Left lobe of liver (tissue), 2 donors: ENCODE measurements around the gene NPY1R. TPM values are rescaled to one million over a fixed set of nuclear protein-coding genes. Genes with fewer than 3 reads are reported as not detected.

Source experiments
- ATAC-seq: fragments of 200-7000 bp; cut with Tn5 transposase; one replicate; pipeline ENCODE4 v1.9.1; 2020; ENCODE audit warnings: mild to moderate bottlenecking, moderate library complexity
- DNase-seq: peaks from one replicate; pipeline ENCODE4 v3.0.0-alpha.2; 2020; ENCODE audit warnings: low spot score
- total RNA-seq: library from RNA; stranded (reverse); gene quantifications from one replicate; pipeline ENCODE4 v1.2.1, GENCODE V29; 2021
- donor health status: DM: no; HTN: no; CAD: no; lungs with moderate emphysema.
- donor health status: DM: no; HTN: yes; CAD: no.

Gene NPY1R
- total RNA-seq, 1 donor from 2014 or later: 3.2 TPM

DNA sequence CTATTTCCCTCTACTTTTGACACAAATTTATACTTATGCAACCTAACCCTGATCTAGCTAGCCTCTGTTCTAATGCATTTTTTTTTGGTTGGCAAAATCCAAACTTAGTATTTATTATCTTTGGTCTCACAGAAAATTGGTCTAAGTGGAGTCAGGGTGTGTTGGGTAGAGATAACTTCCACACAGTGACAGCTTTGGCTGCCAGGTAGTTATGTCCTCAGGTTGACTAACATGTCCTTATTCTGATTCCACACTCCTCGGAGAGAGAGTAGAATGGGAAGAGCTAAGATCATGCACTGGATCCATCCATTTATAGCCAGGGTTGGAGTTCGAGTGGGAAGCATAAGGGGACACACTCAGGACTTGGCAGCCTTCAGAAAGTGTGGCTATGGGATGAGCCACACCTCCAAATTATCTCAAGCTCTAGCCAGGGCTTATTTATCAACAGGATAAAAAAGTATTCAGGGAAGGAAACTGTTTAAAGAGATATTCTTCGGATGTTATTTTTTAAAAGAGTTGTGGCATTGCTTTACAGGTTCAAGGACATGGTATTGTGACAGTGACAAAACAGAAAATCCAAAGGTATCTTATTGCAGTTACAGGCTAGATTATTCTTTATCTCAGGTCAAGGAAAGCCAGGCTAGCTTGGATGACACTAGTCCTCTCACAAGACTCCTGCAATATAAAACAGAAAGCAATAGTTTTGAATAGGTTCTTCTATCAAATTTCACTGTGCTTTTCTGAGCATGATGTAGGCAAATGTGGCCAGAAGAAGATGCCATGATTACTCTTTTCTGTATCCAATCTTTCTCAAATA, 51.5 kb downstream of the NPY1R start:
- DNase-seq (no peak), ATAC-seq (peak; percentile 50)

GRCh38 chr4:163279713-163280112, 52.7 kb downstream of the NPY1R start:
- DNase-seq (no peak), ATAC-seq (no peak)

DNA sequence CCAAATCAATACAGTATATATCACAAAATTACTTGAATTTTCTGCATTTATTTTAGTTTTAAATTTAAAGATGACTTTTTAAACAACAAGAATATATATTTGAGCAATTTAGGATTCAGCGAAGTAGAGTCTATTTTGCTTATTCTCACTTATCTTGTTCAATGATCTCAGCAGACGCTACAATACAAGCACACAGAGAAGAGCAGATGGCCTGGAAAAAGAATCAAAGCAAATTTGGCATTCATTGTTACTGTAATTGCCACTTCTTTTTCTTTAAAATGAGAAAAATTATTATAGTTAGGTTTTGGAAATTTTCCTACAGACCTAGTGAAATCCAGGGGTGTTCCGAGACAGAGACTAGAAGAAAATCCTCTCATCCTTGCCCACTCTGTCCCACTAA, 57.5 kb downstream of the NPY1R start:
- DNase-seq (no peak), ATAC-seq (no peak)

Other genes starting within 250 kb of the NPY1R start
- gene NAF1, start 165.7 kb downstream of the NPY1R start, total RNA-seq: 5.8 TPM
- not detected for gene NPY5R, start 11.3 kb upstream of the NPY1R start, total RNA-seq
- not detected for gene TKTL2, start 141.2 kb upstream of the NPY1R start, total RNA-seq
- 7.3 TPM for gene TMA16, start 162.1 kb upstream of the NPY1R start, total RNA-seq